ENCODE data around the gene GDF9. TPM values are rescaled to one million over a fixed set of nuclear protein-coding genes. Genes with fewer than 3 reads are reported as not detected.
A peak's percentile ranks its signal among the peaks of the same experiment; 100 is the strongest.

Gene GDF9
- total RNA-seq, 1 experiment from 2014 or later: 0.42 TPM

DNA sequence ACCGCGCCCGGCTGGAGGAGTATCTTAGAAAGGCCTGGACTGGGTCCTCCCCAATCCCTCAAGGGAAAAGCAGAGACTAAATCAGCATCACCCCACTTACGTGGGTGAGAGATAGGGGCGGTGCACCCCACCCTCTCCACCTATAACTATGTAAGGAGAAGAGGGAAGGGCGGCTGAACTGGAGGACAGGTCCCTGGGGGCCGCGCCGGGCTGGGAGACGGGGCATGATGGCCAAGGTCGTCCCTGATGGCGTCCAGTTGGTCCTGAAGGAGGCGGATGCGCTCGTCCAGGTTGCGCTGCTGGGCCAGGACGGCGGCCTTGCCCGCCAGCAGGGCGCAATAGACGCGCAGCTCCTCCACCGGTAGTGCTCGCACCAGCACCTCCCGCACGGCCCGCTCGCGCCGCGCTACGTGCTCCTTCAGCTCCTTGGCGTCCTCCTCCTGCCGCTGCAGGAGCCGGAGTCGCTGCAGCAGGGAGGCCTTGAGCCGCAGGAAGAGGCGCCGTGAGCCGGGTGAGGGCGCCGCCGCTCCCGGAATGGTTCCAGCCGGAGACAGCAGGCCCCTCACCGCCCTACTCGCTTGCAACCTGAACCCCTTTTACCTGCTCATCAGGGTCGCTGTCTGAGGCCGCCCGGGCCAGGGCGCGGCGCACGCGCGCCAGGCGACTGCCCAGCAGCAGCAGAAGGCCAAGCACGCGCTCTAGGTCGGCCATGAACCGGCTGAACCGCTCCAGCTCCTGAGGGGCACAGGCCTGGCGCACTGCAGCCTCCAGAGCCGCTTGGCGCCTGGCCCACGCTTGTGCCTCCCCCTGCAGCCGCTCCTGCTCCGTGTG lies 43.4 kb downstream of the GDF9 start (continued):
- TF ChIP-seq, protein P1, sequence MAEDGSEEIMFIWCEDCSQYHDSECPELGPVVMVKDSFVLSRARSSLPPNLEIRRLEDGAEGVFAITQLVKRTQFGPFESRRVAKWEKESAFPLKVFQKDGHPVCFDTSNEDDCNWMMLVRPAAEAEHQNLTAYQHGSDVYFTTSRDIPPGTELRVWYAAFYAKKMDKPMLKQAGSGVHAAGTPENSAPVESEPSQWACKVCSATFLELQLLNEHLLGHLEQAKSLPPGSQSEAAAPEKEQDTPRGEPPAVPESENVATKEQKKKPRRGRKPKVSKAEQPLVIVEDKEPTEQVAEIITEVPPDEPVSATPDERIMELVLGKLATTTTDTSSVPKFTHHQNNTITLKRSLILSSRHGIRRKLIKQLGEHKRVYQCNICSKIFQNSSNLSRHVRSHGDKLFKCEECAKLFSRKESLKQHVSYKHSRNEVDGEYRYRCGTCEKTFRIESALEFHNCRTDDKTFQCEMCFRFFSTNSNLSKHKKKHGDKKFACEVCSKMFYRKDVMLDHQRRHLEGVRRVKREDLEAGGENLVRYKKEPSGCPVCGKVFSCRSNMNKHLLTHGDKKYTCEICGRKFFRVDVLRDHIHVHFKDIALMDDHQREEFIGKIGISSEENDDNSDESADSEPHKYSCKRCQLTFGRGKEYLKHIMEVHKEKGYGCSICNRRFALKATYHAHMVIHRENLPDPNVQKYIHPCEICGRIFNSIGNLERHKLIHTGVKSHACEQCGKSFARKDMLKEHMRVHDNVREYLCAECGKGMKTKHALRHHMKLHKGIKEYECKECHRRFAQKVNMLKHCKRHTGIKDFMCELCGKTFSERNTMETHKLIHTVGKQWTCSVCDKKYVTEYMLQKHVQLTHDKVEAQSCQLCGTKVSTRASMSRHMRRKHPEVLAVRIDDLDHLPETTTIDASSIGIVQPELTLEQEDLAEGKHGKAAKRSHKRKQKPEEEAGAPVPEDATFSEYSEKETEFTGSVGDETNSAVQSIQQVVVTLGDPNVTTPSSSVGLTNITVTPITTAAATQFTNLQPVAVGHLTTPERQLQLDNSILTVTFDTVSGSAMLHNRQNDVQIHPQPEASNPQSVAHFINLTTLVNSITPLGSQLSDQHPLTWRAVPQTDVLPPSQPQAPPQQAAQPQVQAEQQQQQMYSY (CRISPR knock-in tag; IDR thresholded peaks at IDR 0.05): 0 out of 2 replicates have a peak, but pooled peaks have one; percentile 36
- TF ChIP-seq IRF2 (CRISPR knock-in tag; IDR thresholded peaks at IDR 0.05; ENCODE audit: borderline replicate concordance, low read depth): no peak
- peak; percentile 88 for TF ChIP-seq TEAD1 (CRISPR knock-in tag; IDR thresholded peaks at IDR 0.05)
- TF ChIP-seq, protein P2, sequence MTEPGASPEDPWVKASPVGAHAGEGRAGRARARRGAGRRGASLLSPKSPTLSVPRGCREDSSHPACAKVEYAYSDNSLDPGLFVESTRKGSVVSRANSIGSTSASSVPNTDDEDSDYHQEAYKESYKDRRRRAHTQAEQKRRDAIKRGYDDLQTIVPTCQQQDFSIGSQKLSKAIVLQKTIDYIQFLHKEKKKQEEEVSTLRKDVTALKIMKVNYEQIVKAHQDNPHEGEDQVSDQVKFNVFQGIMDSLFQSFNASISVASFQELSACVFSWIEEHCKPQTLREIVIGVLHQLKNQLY (CRISPR knock-in tag; IDR thresholded peaks at IDR 0.05): no peak
- TF ChIP-seq ZNF219 (CRISPR knock-in tag; IDR thresholded peaks at IDR 0.05; ENCODE audit: borderline replicate concordance): no peak
- no peak for TF ChIP-seq ZNF416 (CRISPR knock-in tag; IDR thresholded peaks at IDR 0.05)
- no peak for TF ChIP-seq KAT7 (CRISPR knock-in tag; IDR thresholded peaks at IDR 0.05; ENCODE audit: borderline replicate concordance)
- TF ChIP-seq HMGA2 (CRISPR knock-in tag; IDR thresholded peaks at IDR 0.05): no peak
- no peak for TF ChIP-seq EMX1 (CRISPR knock-in tag; IDR thresholded peaks at IDR 0.05)
- TF ChIP-seq FOXP1 (CRISPR knock-in tag; IDR thresholded peaks at IDR 0.05; ENCODE audit: borderline replicate concordance): peak; percentile 96
- TF ChIP-seq, protein P3, sequence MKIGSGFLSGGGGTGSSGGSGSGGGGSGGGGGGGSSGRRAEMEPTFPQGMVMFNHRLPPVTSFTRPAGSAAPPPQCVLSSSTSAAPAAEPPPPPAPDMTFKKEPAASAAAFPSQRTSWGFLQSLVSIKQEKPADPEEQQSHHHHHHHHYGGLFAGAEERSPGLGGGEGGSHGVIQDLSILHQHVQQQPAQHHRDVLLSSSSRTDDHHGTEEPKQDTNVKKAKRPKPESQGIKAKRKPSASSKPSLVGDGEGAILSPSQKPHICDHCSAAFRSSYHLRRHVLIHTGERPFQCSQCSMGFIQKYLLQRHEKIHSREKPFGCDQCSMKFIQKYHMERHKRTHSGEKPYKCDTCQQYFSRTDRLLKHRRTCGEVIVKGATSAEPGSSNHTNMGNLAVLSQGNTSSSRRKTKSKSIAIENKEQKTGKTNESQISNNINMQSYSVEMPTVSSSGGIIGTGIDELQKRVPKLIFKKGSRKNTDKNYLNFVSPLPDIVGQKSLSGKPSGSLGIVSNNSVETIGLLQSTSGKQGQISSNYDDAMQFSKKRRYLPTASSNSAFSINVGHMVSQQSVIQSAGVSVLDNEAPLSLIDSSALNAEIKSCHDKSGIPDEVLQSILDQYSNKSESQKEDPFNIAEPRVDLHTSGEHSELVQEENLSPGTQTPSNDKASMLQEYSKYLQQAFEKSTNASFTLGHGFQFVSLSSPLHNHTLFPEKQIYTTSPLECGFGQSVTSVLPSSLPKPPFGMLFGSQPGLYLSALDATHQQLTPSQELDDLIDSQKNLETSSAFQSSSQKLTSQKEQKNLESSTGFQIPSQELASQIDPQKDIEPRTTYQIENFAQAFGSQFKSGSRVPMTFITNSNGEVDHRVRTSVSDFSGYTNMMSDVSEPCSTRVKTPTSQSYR (CRISPR knock-in tag; IDR thresholded peaks at IDR 0.05): peak; percentile 88; the same call in 1 of the 2 replicates
- TF ChIP-seq MYBL2 (CRISPR knock-in tag; IDR thresholded peaks at IDR 0.05): peak; percentile 87; the same call in 1 of the 2 replicates
- TF ChIP-seq NR1H2 (CRISPR knock-in tag; IDR thresholded peaks at IDR 0.05): no peak
- TF ChIP-seq NFYB (CRISPR knock-in tag; conservative IDR thresholded peaks at IDR 0.05; ENCODE audit: low read depth): peak; percentile 26; the same call in 1 of the 2 replicates
- TF ChIP-seq RELA (CRISPR knock-in tag; IDR thresholded peaks at IDR 0.05; ENCODE audit: borderline replicate concordance): no peak
- TF ChIP-seq, protein P4, sequence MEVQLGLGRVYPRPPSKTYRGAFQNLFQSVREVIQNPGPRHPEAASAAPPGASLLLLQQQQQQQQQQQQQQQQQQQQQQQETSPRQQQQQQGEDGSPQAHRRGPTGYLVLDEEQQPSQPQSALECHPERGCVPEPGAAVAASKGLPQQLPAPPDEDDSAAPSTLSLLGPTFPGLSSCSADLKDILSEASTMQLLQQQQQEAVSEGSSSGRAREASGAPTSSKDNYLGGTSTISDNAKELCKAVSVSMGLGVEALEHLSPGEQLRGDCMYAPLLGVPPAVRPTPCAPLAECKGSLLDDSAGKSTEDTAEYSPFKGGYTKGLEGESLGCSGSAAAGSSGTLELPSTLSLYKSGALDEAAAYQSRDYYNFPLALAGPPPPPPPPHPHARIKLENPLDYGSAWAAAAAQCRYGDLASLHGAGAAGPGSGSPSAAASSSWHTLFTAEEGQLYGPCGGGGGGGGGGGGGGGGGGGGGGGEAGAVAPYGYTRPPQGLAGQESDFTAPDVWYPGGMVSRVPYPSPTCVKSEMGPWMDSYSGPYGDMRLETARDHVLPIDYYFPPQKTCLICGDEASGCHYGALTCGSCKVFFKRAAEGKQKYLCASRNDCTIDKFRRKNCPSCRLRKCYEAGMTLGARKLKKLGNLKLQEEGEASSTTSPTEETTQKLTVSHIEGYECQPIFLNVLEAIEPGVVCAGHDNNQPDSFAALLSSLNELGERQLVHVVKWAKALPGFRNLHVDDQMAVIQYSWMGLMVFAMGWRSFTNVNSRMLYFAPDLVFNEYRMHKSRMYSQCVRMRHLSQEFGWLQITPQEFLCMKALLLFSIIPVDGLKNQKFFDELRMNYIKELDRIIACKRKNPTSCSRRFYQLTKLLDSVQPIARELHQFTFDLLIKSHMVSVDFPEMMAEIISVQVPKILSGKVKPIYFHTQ (CRISPR knock-in tag; IDR thresholded peaks at IDR 0.05): no peak
- 0 out of 2 replicates have a peak, but pooled peaks have one; percentile 61 for TF ChIP-seq ESRRA (CRISPR knock-in tag; IDR thresholded peaks at IDR 0.05; ENCODE audit: borderline replicate concordance)
- TF ChIP-seq, protein P5, sequence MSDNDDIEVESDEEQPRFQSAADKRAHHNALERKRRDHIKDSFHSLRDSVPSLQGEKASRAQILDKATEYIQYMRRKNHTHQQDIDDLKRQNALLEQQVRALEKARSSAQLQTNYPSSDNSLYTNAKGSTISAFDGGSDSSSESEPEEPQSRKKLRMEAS (CRISPR knock-in tag; IDR thresholded peaks at IDR 0.05): peak; percentile 98
- peak; percentile 81; the same call in 1 of the 2 replicates for TF ChIP-seq ZNF232 (CRISPR knock-in tag; IDR thresholded peaks at IDR 0.05)
- no peak for TF ChIP-seq RORB (CRISPR knock-in tag; IDR thresholded peaks at IDR 0.05)
- no peak for TF ChIP-seq GABPB1 (CRISPR knock-in tag; IDR thresholded peaks at IDR 0.05)
- no peak for TF ChIP-seq TCF7 (CRISPR knock-in tag; IDR thresholded peaks at IDR 0.05; ENCODE audit: low read depth)
- no peak for TF ChIP-seq MXD4 (CRISPR knock-in tag; IDR thresholded peaks at IDR 0.05; ENCODE audit: borderline replicate concordance)
- TF ChIP-seq, protein P6, sequence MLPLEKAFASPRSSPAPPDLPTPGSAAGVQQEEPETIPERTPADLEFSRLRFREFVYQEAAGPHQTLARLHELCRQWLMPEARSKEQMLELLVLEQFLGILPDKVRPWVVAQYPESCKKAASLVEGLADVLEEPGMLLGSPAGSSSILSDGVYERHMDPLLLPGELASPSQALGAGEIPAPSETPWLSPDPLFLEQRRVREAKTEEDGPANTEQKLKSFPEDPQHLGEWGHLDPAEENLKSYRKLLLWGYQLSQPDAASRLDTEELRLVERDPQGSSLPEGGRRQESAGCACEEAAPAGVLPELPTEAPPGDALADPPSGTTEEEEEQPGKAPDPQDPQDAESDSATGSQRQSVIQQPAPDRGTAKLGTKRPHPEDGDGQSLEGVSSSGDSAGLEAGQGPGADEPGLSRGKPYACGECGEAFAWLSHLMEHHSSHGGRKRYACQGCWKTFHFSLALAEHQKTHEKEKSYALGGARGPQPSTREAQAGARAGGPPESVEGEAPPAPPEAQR (CRISPR knock-in tag; IDR thresholded peaks at IDR 0.05): no peak
- TF ChIP-seq, protein P7, sequence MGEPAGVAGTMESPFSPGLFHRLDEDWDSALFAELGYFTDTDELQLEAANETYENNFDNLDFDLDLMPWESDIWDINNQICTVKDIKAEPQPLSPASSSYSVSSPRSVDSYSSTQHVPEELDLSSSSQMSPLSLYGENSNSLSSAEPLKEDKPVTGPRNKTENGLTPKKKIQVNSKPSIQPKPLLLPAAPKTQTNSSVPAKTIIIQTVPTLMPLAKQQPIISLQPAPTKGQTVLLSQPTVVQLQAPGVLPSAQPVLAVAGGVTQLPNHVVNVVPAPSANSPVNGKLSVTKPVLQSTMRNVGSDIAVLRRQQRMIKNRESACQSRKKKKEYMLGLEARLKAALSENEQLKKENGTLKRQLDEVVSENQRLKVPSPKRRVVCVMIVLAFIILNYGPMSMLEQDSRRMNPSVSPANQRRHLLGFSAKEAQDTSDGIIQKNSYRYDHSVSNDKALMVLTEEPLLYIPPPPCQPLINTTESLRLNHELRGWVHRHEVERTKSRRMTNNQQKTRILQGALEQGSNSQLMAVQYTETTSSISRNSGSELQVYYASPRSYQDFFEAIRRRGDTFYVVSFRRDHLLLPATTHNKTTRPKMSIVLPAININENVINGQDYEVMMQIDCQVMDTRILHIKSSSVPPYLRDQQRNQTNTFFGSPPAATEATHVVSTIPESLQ (CRISPR knock-in tag; IDR thresholded peaks at IDR 0.05): no peak
